Body of pancreas (tissue), 4 donors: ENCODE measurements around the gene LCE5A.

Experiments used
- POLR2A ChIP-seq, 3 donors: fragments of 450-650 bp; IDR thresholded peaks; one replicate each; pipeline ENCODE4 v1.6.1; 2016; ENCODE audit warnings: antibody characterized with exemption in 3 of 3, mild to moderate bottlenecking in 2 of 3
- TF ChIP-seq, protein P1 (sequence below), 7 experiments: fragments of 450-650 bp in 4 of 7; fragments of 200-600 bp in 3 of 7; sonication (generic) in 3 of 7; IDR thresholded peaks; one replicate each; pipeline ENCODE4 v1.5.1; 2016 to 2019; ENCODE audit warnings: antibody characterized with exemption in 7 of 7

DNA sequence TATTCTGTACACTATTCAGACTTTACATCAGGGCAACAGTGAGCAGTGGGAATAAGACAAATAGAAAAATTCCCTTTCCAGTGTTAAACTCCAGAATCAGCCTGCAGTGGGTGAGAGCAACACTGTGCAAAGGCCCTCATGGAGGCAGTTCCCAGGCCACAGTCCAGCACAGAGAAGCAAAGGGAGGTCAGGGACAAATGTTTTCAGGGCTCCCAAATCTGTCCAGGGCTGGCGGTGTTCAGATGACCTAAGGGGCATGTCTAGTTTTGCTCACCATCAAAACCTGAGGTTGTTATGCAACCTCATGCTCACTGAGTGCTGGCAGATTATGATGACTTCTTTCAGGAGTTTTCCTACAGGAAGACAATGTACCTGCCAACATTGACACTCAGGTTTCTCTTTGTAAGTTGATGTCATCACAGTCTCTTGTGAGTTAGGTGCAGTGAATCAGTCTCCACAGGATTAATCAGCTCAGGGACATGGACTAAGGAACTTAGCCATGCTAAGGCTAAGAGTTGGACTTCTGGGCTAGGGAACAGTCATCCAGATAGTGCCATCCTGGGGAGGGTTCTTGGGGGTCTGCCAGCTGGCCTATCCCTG, 3.6 kb upstream of the LCE5A start:
- TF ChIP-seq, protein P1, sequence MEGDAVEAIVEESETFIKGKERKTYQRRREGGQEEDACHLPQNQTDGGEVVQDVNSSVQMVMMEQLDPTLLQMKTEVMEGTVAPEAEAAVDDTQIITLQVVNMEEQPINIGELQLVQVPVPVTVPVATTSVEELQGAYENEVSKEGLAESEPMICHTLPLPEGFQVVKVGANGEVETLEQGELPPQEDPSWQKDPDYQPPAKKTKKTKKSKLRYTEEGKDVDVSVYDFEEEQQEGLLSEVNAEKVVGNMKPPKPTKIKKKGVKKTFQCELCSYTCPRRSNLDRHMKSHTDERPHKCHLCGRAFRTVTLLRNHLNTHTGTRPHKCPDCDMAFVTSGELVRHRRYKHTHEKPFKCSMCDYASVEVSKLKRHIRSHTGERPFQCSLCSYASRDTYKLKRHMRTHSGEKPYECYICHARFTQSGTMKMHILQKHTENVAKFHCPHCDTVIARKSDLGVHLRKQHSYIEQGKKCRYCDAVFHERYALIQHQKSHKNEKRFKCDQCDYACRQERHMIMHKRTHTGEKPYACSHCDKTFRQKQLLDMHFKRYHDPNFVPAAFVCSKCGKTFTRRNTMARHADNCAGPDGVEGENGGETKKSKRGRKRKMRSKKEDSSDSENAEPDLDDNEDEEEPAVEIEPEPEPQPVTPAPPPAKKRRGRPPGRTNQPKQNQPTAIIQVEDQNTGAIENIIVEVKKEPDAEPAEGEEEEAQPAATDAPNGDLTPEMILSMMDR (IDR thresholded peaks at IDR 0.05) = no peak
- no peak for TF ChIP-seq POLR2A (IDR thresholded peaks at IDR 0.05)
